Measurements from ENCODE around the gene STK17B. TPM values are rescaled to one million over a fixed set of nuclear protein-coding genes. Genes with fewer than 3 reads are reported as not detected.
"Not testable (repeated sequence)": the region's sequence is repeated elsewhere in the genome, so short reads cannot be mapped to it uniquely, and the experiment has no call there.

Gene STK17B
- total RNA-seq, 4 donors from 2014 or later: 7.2 to 28.2 (median 26.8) TPM

GRCh38 chr2:196195302-196195701 is 23.9 kb upstream of the STK17B start:
- no peak for DNase-seq
- Histone ChIP-seq H3K27ac (no peak overlapping the region), H3K4me1 (no peaks in the 10 kb centered on the region), H3K4me3 (no peak overlapping the region), H3K36me3 (no peaks in the 10 kb centered on the region), H3K9me3 (no peaks in the 10 kb centered on the region), H3K27me3 (no peaks in the 10 kb centered on the region)
- no peak for TF ChIP-seq POLR2A (IDR thresholded peaks at IDR 0.05)
- intact Hi-C loops (cut with DNase I; ENCODE audit: low total_unique reads): no loop called here

- H3K27ac ChIP-seq: no peak overlapping the region
- no peaks in the 10 kb centered on the region for H3K4me1 ChIP-seq
- intact Hi-C loops (cut with DNase I; ENCODE audit: low total_unique reads): no loop called here
- H3K4me3 ChIP-seq: no peak overlapping the region
- H3K27me3 ChIP-seq: no peaks in the 10 kb centered on the region
- TF ChIP-seq CTCF (IDR thresholded peaks at IDR 0.05) (no peak), POLR2A (IDR thresholded peaks at IDR 0.05) (no peak)
- no peaks in the 10 kb centered on the region for H3K36me3 ChIP-seq
- no peak for DNase-seq
- no peaks in the 10 kb centered on the region for H3K9me3 ChIP-seq
Observed at GRCh38 chr2:196191541-196191940, 20.2 kb upstream of the STK17B start.

GRCh38 chr2:196187898-196188458 is 16.6 kb upstream of the STK17B start:
- TF ChIP-seq CTCF (IDR thresholded peaks at IDR 0.05) (no peak), POLR2A (IDR thresholded peaks at IDR 0.05) (no peak)

DNA sequence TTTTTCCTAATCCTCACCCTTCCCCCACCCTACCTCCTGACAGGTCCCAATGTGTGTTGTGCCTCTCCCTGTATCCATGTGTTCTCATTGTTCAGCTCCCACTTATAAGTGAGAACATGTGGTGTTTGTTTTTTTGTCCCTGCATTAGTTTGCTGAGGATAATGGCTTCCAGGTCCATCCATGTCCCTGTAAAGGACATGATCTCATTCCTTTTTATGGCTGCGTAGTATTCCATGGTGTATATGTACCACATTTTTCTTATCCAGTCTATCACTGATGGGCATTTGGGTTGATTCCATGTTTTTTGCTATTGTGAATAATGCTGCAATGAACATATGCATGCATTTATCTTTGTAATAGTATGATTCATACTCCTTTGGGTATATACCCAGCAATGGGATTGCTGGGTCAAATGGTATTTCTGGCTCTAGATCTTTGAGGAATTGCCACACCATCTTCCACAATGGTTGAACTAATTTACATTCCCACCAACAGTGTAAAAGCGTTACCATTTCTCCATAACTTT is 15.9 kb upstream of the STK17B start:
- H3K4me3 ChIP-seq; intact Hi-C loops (cut with DNase I; ENCODE audit: low total_unique reads); H3K36me3 ChIP-seq; H3K9me3 ChIP-seq; H3K27ac ChIP-seq; H3K4me1 ChIP-seq; H3K27me3 ChIP-seq; DNase-seq: not testable (repeated sequence)

More at GRCh38 chr2:196187898-196188458, 16.6 kb upstream of the STK17B start:
- Histone ChIP-seq H3K36me3 (no peaks in the 10 kb centered on the region), H3K27ac (no peak overlapping the region), H3K4me3 (no peak overlapping the region), H3K4me1 (no peaks in the 10 kb centered on the region), H3K9me3 (no peaks in the 10 kb centered on the region), H3K27me3 (no peaks in the 10 kb centered on the region)
- DNase-seq: no peak
- intact Hi-C loops (cut with DNase I; ENCODE audit: low total_unique reads): no loop called here

- Histone ChIP-seq H3K27me3 (no peaks in the 10 kb centered on the region), H3K36me3 (no peaks in the 10 kb centered on the region), H3K4me3 (no peak overlapping the region), H3K9me3 (no peaks in the 10 kb centered on the region), H3K27ac (no peak overlapping the region), H3K4me1 (no peaks in the 10 kb centered on the region)
- DNase-seq: no peak
- TF ChIP-seq POLR2A (IDR thresholded peaks at IDR 0.05) (no peak), CTCF (IDR thresholded peaks at IDR 0.05) (no peak)
- intact Hi-C loops (cut with DNase I; ENCODE audit: low total_unique reads): no loop called here
Observed at GRCh38 chr2:196186266-196186980, 15.0 kb upstream of the STK17B start.

DNA sequence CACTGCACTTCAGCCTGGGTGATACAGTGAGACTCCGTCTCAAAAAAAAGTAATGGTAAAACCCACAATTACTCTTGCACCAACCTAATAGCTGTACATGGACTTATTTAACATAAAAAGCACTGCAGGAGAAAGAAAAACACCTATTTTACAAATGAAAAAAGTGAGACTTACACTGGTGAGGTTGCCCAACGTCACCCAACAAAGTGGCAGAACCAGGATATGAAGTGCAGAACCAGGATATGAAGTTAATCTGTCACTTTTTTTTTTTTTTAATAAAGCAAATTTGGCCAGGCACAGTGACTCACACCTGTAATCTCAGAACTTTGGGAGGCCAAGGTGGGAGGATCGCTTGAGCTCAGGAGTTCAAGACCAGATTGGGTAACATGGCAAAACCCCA is 13.5 kb upstream of the STK17B start:
- H3K4me3 ChIP-seq: no peak overlapping the region
- no peaks in the 10 kb centered on the region for H3K9me3 ChIP-seq
- no peaks in the 10 kb centered on the region for H3K36me3 ChIP-seq
- H3K27me3 ChIP-seq: no peaks in the 10 kb centered on the region
- H3K4me1 ChIP-seq: no peaks in the 10 kb centered on the region
- intact Hi-C loops (cut with DNase I; ENCODE audit: low total_unique reads): no loop called here
- DNase-seq: no peak
- no peak overlapping the region for H3K27ac ChIP-seq
- TF ChIP-seq POLR2A (IDR thresholded peaks at IDR 0.05) (no peak), CTCF (IDR thresholded peaks at IDR 0.05) (no peak)

Data from uterus (tissue), 4 donors.